ENCODE data around the gene ATR. TPM values are rescaled to one million over a fixed set of nuclear protein-coding genes. Genes with fewer than 3 reads are reported as not detected.
"Not testable (repeated sequence)": the region's sequence is repeated elsewhere in the genome, so short reads cannot be mapped to it uniquely, and the experiment has no call there.

The ATR gene
- total RNA-seq, 3 donors from 2014 or later, result 25.6 to 63.7 (median 39.0) TPM

- Histone ChIP-seq H3K4me1 (no peaks in the 10 kb centered on the region), H3K9me3 (no peaks in the 10 kb centered on the region), H3K4me3 (no peak overlapping the region), H3K27me3 (no peaks in the 10 kb centered on the region), H3K36me3 (no peaks in the 10 kb centered on the region), H3K27ac (no peak overlapping the region)
- intact Hi-C loops (cut with DNase I; ENCODE audit: low total_unique reads), result no loop called here
- TF ChIP-seq, protein P1, sequence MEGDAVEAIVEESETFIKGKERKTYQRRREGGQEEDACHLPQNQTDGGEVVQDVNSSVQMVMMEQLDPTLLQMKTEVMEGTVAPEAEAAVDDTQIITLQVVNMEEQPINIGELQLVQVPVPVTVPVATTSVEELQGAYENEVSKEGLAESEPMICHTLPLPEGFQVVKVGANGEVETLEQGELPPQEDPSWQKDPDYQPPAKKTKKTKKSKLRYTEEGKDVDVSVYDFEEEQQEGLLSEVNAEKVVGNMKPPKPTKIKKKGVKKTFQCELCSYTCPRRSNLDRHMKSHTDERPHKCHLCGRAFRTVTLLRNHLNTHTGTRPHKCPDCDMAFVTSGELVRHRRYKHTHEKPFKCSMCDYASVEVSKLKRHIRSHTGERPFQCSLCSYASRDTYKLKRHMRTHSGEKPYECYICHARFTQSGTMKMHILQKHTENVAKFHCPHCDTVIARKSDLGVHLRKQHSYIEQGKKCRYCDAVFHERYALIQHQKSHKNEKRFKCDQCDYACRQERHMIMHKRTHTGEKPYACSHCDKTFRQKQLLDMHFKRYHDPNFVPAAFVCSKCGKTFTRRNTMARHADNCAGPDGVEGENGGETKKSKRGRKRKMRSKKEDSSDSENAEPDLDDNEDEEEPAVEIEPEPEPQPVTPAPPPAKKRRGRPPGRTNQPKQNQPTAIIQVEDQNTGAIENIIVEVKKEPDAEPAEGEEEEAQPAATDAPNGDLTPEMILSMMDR (IDR thresholded peaks at IDR 0.05), result no peak
- TF ChIP-seq POLR2AphosphoS5 (IDR thresholded peaks at IDR 0.05) (no peak), POLR2A (IDR thresholded peaks at IDR 0.05) (no peak)
- no peak for DNase-seq (ENCODE audit: low spot score in 2 of 2)
Observed at GRCh38 chr3:142433110-142433509, 145.4 kb downstream of the ATR start.

GRCh38 chr3:142429582-142429981 lies 149.0 kb downstream of the ATR start:
- Histone ChIP-seq H3K27ac (no peak overlapping the region), H3K9me3 (no peaks in the 10 kb centered on the region), H3K4me3 (no peak overlapping the region), H3K4me1 (no peaks in the 10 kb centered on the region), H3K36me3 (no peaks in the 10 kb centered on the region), H3K27me3 (no peaks in the 10 kb centered on the region)
- DNase-seq (ENCODE audit: low spot score in 2 of 2), result no peak
- no peak for TF ChIP-seq POLR2A (IDR thresholded peaks at IDR 0.05)
- TF ChIP-seq, protein P1 (IDR thresholded peaks at IDR 0.05), result no peak
- no peak for TF ChIP-seq POLR2AphosphoS5 (IDR thresholded peaks at IDR 0.05)
- intact Hi-C loops (cut with DNase I; ENCODE audit: low total_unique reads), result no loop called here

GRCh38 chr3:142424754-142425153 lies 153.8 kb downstream of the ATR start:
- TF ChIP-seq POLR2A (IDR thresholded peaks at IDR 0.05) (no peak), POLR2AphosphoS5 (IDR thresholded peaks at IDR 0.05) (no peak)
- TF ChIP-seq, protein P1 (IDR thresholded peaks at IDR 0.05), result no peak
- no peaks in the 10 kb centered on the region for H3K36me3 ChIP-seq
- intact Hi-C loops (cut with DNase I; ENCODE audit: low total_unique reads), result no loop called here
- H3K4me1 ChIP-seq, result no peaks in the 10 kb centered on the region
- H3K27me3 ChIP-seq, result no peaks in the 10 kb centered on the region
- DNase-seq (ENCODE audit: low spot score in 2 of 2), result no peak
- no peak overlapping the region for H3K27ac ChIP-seq
- no peak overlapping the region for H3K4me3 ChIP-seq
- no peaks in the 10 kb centered on the region for H3K9me3 ChIP-seq

DNA sequence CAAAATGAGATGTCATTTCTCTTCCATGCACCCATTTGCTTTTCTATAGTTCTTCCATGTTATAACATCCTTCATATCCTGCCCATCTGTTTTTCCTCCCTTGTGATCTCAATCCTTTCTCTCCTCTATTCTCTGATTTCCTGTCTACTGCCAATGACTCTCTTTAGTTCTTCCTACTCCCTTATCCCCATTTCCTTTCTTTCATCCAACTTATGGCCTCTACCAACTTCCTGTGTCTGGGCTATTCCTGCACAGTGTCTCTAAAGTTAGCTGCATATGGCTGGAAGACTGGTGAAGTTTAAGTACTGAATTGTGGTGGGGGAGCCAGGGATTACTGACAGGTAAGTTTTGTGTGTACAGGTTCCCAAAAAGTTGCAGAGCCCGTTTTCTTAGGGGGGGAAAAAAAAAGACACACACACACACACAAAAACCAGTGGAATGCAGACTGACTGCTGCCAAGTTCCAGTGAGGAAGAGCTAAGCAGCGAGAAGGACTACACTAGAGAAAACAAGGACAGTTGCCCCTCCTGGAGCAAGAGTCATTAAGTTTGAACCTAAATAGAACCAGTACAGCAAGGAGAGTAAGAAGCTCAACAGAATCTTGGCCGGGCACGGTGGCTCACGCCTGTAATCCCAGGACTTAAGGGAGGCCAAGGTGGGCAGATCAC lies 159.5 kb downstream of the ATR start:
- no peak for DNase-seq (ENCODE audit: low spot score in 2 of 2)
- no peak overlapping the region for H3K27ac ChIP-seq
- intact Hi-C loops (cut with DNase I; ENCODE audit: low total_unique reads), result no loop called here
- H3K9me3 ChIP-seq, result no peaks in the 10 kb centered on the region
- no peak for TF ChIP-seq POLR2A (IDR thresholded peaks at IDR 0.05)
- TF ChIP-seq POLR2AphosphoS5 (IDR thresholded peaks at IDR 0.05), result no peak
- TF ChIP-seq, protein P1 (IDR thresholded peaks at IDR 0.05), result no peak
- H3K4me1 ChIP-seq, result no peaks in the 10 kb centered on the region
- no peaks in the 10 kb centered on the region for H3K27me3 ChIP-seq
- H3K4me3 ChIP-seq, result no peak overlapping the region
- H3K36me3 ChIP-seq, result no peaks in the 10 kb centered on the region

GRCh38 chr3:142417302-142417701 lies 161.2 kb downstream of the ATR start:
- H3K27ac ChIP-seq, result no peak overlapping the region
- intact Hi-C loops (cut with DNase I; ENCODE audit: low total_unique reads), result no loop called here
- no peaks in the 10 kb centered on the region for H3K27me3 ChIP-seq
- H3K9me3 ChIP-seq, result no peaks in the 10 kb centered on the region
- no peak for DNase-seq (ENCODE audit: low spot score in 2 of 2)
- H3K36me3 ChIP-seq, result no peaks in the 10 kb centered on the region
- TF ChIP-seq POLR2A (IDR thresholded peaks at IDR 0.05) (no peak), POLR2AphosphoS5 (IDR thresholded peaks at IDR 0.05) (no peak)
- TF ChIP-seq, protein P1 (IDR thresholded peaks at IDR 0.05), result no peak
- H3K4me1 ChIP-seq, result no peaks in the 10 kb centered on the region
- H3K4me3 ChIP-seq, result no peak overlapping the region

DNA sequence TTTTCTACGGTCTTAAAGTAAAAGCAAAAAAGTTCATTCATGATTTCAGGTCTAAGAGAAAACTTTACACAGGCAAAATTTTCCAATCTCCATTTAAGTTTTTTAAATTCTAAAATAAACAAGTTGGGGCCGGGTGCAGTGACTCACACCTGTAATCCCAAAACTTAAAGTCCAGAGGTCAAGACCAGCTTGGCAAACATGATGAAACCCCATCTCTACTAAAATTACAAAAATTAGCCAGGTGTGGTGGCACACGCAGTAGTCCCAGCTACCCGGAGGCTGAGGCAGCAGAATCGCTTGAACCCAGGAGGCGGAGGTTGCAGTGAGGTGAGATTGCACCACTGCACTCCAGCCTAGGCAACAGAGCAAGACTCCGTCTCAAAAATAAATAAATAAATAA lies 178.0 kb downstream of the ATR start:
- intact Hi-C loops (cut with DNase I; ENCODE audit: low total_unique reads); H3K4me3 ChIP-seq; H3K27me3 ChIP-seq; H3K36me3 ChIP-seq; DNase-seq (ENCODE audit: low spot score in 2 of 2); H3K4me1 ChIP-seq; H3K27ac ChIP-seq; H3K9me3 ChIP-seq: not testable (repeated sequence)

Data from breast epithelium (tissue), 4 donors.